ENCODE data around the gene WDR88. TPM values are rescaled to one million over a fixed set of nuclear protein-coding genes. Genes with fewer than 3 reads are reported as not detected.

WDR88 gene
- total and polyA plus RNA-seq, 2 donors (not counting 3 experiments of a cell fraction or from before 2014, with no cell fraction given) = not detected

DNA sequence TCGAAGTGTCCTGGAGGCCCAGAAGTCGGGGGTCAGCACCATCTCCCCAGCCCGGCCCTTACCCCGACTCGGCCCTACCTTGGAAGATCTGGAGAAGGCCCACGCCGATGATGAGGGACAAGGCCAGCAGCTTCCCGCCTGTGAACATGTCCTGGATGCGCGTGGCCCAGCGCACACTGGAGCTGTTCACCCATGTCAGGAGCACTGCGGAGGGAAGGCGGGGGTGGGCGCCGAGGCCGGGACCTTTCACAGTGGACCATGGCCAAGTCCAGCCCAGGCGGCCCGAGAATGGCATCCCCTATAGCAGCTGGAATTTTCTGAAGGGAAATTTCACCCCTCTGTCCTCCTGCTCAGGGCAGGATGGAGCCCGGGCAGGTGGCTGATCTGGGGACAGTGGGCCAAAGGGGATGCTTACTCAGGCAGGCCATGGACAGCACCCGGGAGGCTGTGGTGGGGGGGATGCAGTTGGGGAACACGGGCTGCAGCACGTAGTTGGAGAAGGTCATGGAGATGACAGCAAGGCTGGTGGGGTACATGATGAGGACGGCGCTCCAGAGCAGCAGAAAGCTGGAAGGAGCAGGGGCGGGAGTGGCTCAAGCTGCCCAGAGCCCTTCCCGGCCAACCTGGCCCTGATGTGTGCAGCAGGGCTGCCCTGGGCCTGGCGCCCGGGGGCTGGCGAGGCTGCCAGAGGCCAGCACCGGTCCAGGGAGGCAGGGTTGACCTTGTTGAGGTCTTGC, 80.7 kb downstream of the WDR88 start:
- Histone ChIP-seq H2AFZ (ENCODE audit: low read depth, low read length) (no peak overlapping the region), H3K79me2 (ENCODE audit: control insufficient read depth, insufficient read depth, low read length) (no peaks in the 10 kb centered on the region), H3K9ac (replicated peaks; ENCODE audit: extremely low read depth, insufficient read depth, low read length) (no peak overlapping the region), H3K9me1 (replicated peaks; ENCODE audit: control insufficient read depth, extremely low read depth, insufficient read depth, low read length) (no peaks in the 10 kb centered on the region), H3K36me3 (ENCODE audit: control insufficient read depth in 2 of 2, extremely low read depth in 1 of 2, insufficient read depth in 2 of 2, low read length in 2 of 2) (no peaks in the 10 kb centered on the region), H3K27ac (ENCODE audit: insufficient read depth, low read depth, low read length) (no peak overlapping the region), H4K20me1 (replicated peaks; ENCODE audit: control insufficient read depth, extremely low read depth, insufficient read depth, low read length) (no peaks in the 10 kb centered on the region), H3K9me3 (replicated peaks; ENCODE audit: control insufficient read depth, insufficient read depth, low read length) (no peaks in the 10 kb centered on the region), H3K4me3 (replicated peaks in 1 of 3; ENCODE audit: insufficient read depth in 1 of 3, low read depth in 1 of 3, low read length in 3 of 3) (no peak overlapping the region), H3K4me2 (ENCODE audit: insufficient read depth, low read length) (no peak overlapping the region), H3K27me3 (ENCODE audit: control insufficient read depth in 2 of 2, insufficient read depth in 2 of 2, low read length in 2 of 2) (no peaks in the 10 kb centered on the region), H3K4me1 (ENCODE audit: control insufficient read depth, extremely low read depth, insufficient read depth, low read length) (no peaks in the 10 kb centered on the region)
- TF ChIP-seq POLR2AphosphoS5 (IDR thresholded peaks at IDR 0.05; ENCODE audit: insufficient read depth, low read depth, low read length) (no peak), JUN (IDR thresholded peaks at IDR 0.05; ENCODE audit: borderline replicate concordance, insufficient read depth, insufficient read length, low read depth) (no peak), MAX (IDR thresholded peaks at IDR 0.05; ENCODE audit: insufficient read depth, insufficient read length) (no peak), FOS (IDR thresholded peaks at IDR 0.05; ENCODE audit: borderline replicate concordance, insufficient read depth, low read length) (no peak), POLR2A (IDR thresholded peaks at IDR 0.05; ENCODE audit: low read depth, low read length) (no peak), CTCF (IDR thresholded peaks at IDR 0.05; ENCODE audit: extremely low read depth in 1 of 2, insufficient read depth in 1 of 2, low read depth in 1 of 2, low read length in 2 of 2) (no peak), MYC (IDR thresholded peaks at IDR 0.05; ENCODE audit: low read depth, low read length) (no peak), EZH2 (IDR thresholded peaks at IDR 0.05; ENCODE audit: borderline replicate concordance, low read depth, low read length, severe bottlenecking) (no peak), GATA2 (IDR thresholded peaks at IDR 0.05; ENCODE audit: insufficient read depth, insufficient read length, low read depth, low read length) (no peak)
- dilution Hi-C loops (cut with MboI; ENCODE audit: extremely low pct_ligation_motif_present, low sequenced_read_pairs) (no loop called here), intact Hi-C loops (cut with micrococcal nuclease) (no loop called here)
- DNase-seq (ENCODE audit: low read depth, low spot score) = no peak
- FAIRE-seq = no peak
- ChIA-PET POLR2A (no interaction called here), CTCF (interaction anchor here (0.9 kb wide), 1 partner anchor 23 kb away, joined by 3 read pairs; no protein-coding TSS in a partner anchor)
- BruUV-seq (replicated peaks) = no TSS peak
